DND-41 (cell line): ENCODE measurements around the gene MTSS2.

Experiments
- CTCF ChIP-seq: IDR thresholded peaks from 2 replicates; pipeline ENCODE4 v1.5.1; 2012; ENCODE audit warnings: borderline replicate concordance, low read length, moderate library complexity, mild to moderate bottlenecking; ENCODE audit not compliant: poor library complexity, severe bottlenecking; ENCODE audit errors: extremely low read depth
- EZH2 ChIP-seq: IDR thresholded peaks from 3 replicates; pipeline ENCODE4 v1.6.1; 2012; ENCODE audit warnings: borderline replicate concordance, low read depth, mild to moderate bottlenecking, moderate library complexity, low read length, inconsistent platforms; ENCODE audit not compliant: severe bottlenecking

- TF ChIP-seq EZH2 (no peak), CTCF (no peak)
Measured at GRCh38 chr16:70649300-70649699, 36.6 kb downstream of the MTSS2 start.
